IMR-90 (cell line): ENCODE measurements around the gene SLC38A8. TPM values are rescaled to one million over a fixed set of nuclear protein-coding genes. Genes with fewer than 3 reads are reported as not detected.
A peak's percentile ranks its signal among the peaks of the same experiment; 100 is the strongest.

Experiments
- ATAC-seq: fragments of 200-7000 bp; cut with Tn5 transposase; 2 replicates; pipeline ENCODE4 v1.9.1; 2020; ENCODE audit warnings: low read depth, mild to moderate bottlenecking, moderate library complexity
- BruUV-seq: library from RNA; stranded (reverse); fragments of 400-500 nt; replicated peaks from 2 replicates; lab custom pipeline; 2021; lab: Mats Ljungman, UMichigan
- CTCF ChIA-PET: fragments of 300-600 bp; formaldehyde crosslinking; extraction: SDS; loops from one replicate; lab custom pipeline; 2021; ENCODE audit warnings: antibody characterized with exemption; lab: Yijun Ruan, JAX
- POLR2A ChIA-PET: fragments of 300-600 bp; sonication (Branson Sonifier 250); formaldehyde crosslinking; loops from one replicate; lab custom pipeline; 2022; ENCODE audit warnings: antibody characterized with exemption; ENCODE audit not compliant: unreplicated experiment; lab: Charles Lee
- DNase-seq: peaks from one replicate; pipeline ENCODE4 v3.0.0; 2013
- H2AFZ ChIP-seq: replicated peaks from 2 replicates; pipeline ENCODE3; 2013; ENCODE audit warnings: low read length, mild to moderate bottlenecking; ENCODE audit not compliant: poor library complexity
- H2AK5ac ChIP-seq: 2 replicates; pipeline ENCODE4 v1.6.1; 2013; ENCODE audit warnings: low read depth, low read length, inconsistent platforms
- H2AK9ac ChIP-seq: replicated peaks from 2 replicates; pipeline ENCODE3; 2013; ENCODE audit warnings: mild to moderate bottlenecking, low read depth, low read length, moderate library complexity; ENCODE audit not compliant: poor library complexity
- H2BK120ac ChIP-seq: 2 replicates; pipeline ENCODE4 v1.6.1; 2013; ENCODE audit warnings: low read depth, low read length, inconsistent platforms
- H2BK15ac ChIP-seq: 3 replicates; pipeline ENCODE4 v1.6.1; 2013; ENCODE audit warnings: low read depth, low read length, inconsistent platforms
- H2BK20ac ChIP-seq: 2 replicates; pipeline ENCODE4 v1.6.1; 2013; ENCODE audit warnings: low read depth, mild to moderate bottlenecking, inconsistent platforms, low read length, moderate library complexity
- H2BK5ac ChIP-seq: 2 replicates; pipeline ENCODE4 v1.6.1; 2013; ENCODE audit warnings: mild to moderate bottlenecking, low read depth, low read length, inconsistent platforms; ENCODE audit not compliant: poor library complexity, severe bottlenecking
- H3K14ac ChIP-seq: replicated peaks from 2 replicates; pipeline ENCODE4 v1.6.1; 2013; ENCODE audit warnings: low read depth, low read length, inconsistent platforms
- H3K18ac ChIP-seq: 2 replicates; pipeline ENCODE4 v1.6.1; 2013; ENCODE audit warnings: low read depth, low read length, control low read depth
- H3K23ac ChIP-seq: 2 replicates; pipeline ENCODE4 v1.6.1; 2013; ENCODE audit warnings: low read depth, low read length, inconsistent platforms
- H3K27ac ChIP-seq: 2 replicates; pipeline ENCODE4 v1.5.1; 2013; ENCODE audit warnings: mild to moderate bottlenecking, control low read depth, low read length; ENCODE audit not compliant: insufficient read depth
- H3K27me3 ChIP-seq: 2 replicates; pipeline ENCODE4 v1.6.1; 2013; ENCODE audit warnings: low read length; ENCODE audit not compliant: control insufficient read depth, insufficient read depth
- H3K36me3 ChIP-seq: 2 replicates; pipeline ENCODE4 v1.6.1; 2013; ENCODE audit warnings: low read length, mixed read lengths; ENCODE audit not compliant: control insufficient read depth, insufficient read depth
- H3K4ac ChIP-seq: 2 replicates; pipeline ENCODE4 v1.6.1; 2013; ENCODE audit warnings: low read depth, low read length, inconsistent platforms
- H3K4me1 ChIP-seq: 2 replicates; pipeline ENCODE4 v1.6.1; 2013; ENCODE audit warnings: low read length, mixed read lengths; ENCODE audit not compliant: control insufficient read depth, insufficient read depth
- H3K4me2 ChIP-seq: 2 replicates; pipeline ENCODE4 v1.6.1; 2013; ENCODE audit warnings: low read depth, mild to moderate bottlenecking, control low read depth, low read length, moderate library complexity
- H3K4me3 ChIP-seq: 2 replicates; pipeline ENCODE4 v1.5.1; 2013; ENCODE audit warnings: low read depth, mild to moderate bottlenecking, control low read depth, low read length, moderate library complexity; ENCODE audit not compliant: insufficient read depth
- H3K56ac ChIP-seq: 2 replicates; pipeline ENCODE4 v1.6.1; 2013; ENCODE audit warnings: low read length, inconsistent platforms; ENCODE audit not compliant: insufficient read depth; ENCODE audit errors: extremely low read depth
- H3K79me1 ChIP-seq, 2 experiments: 2 replicates each; pipeline ENCODE4 v1.6.1; 2013; ENCODE audit warnings: low read length in 2 of 2, inconsistent platforms in 1 of 2, low read depth in 1 of 2
- H3K9ac ChIP-seq: 2 replicates; pipeline ENCODE4 v1.6.1; 2013; ENCODE audit warnings: low read depth, low read length, control low read depth
- H3K9me1 ChIP-seq: 2 replicates; pipeline ENCODE4 v1.6.1; 2013; ENCODE audit warnings: low read length, inconsistent platforms; ENCODE audit not compliant: insufficient read depth
- H3K9me3 ChIP-seq: 2 replicates; pipeline ENCODE4 v1.6.1; 2013; ENCODE audit warnings: low read length; ENCODE audit not compliant: control insufficient read depth, insufficient read depth
- H4K20me1 ChIP-seq: 2 replicates; pipeline ENCODE4 v1.6.1; 2013; ENCODE audit warnings: low read length, inconsistent platforms; ENCODE audit not compliant: insufficient read depth
- H4K5ac ChIP-seq: 2 replicates; pipeline ENCODE4 v1.6.1; 2013; ENCODE audit warnings: mild to moderate bottlenecking, low read depth, low read length, control low read depth
- H4K8ac ChIP-seq, 2 experiments: 2 replicates each; pipeline ENCODE4 v1.6.1; 2013; ENCODE audit warnings: low read depth in 2 of 2, low read length in 2 of 2, control low read depth in 1 of 2, inconsistent platforms in 1 of 2
- H4K91ac ChIP-seq: 2 replicates; pipeline ENCODE4 v1.6.1; 2013; ENCODE audit warnings: low read depth, low read length, inconsistent platforms; ENCODE audit not compliant: insufficient read depth
- BHLHE40 ChIP-seq: fragments of 150-350 bp; IDR thresholded peaks from 2 replicates; pipeline ENCODE4 v1.6.1; 2016; ENCODE audit warnings: mild to moderate bottlenecking, low read depth, low read length
- NFE2L2 ChIP-seq: fragments of 150-350 bp; IDR thresholded peaks from 2 replicates; pipeline ENCODE4 v1.6.1; 2016; ENCODE audit warnings: low read depth, mild to moderate bottlenecking, low read length
- POLR2A ChIP-seq: IDR thresholded peaks from 2 replicates; pipeline ENCODE4 v1.6.1; 2012; ENCODE audit warnings: mild to moderate bottlenecking, low read depth, low read length
- RCOR1 ChIP-seq: IDR thresholded peaks from 2 replicates; pipeline ENCODE4 v1.6.1; 2012; ENCODE audit warnings: mild to moderate bottlenecking, low read length, improper control_type of control experiment; ENCODE audit not compliant: insufficient replicate concordance
- RFX5 ChIP-seq: IDR thresholded peaks from 2 replicates; pipeline ENCODE4 v1.8.0; 2012; ENCODE audit warnings: low read depth, mild to moderate bottlenecking, low read length, moderate library complexity
- WGBS, 2 experiments: methylation state at CpG; one replicate each; pipeline versions ENCODE4 v1.1.5 to v1.1.7; 2013; ENCODE audit warnings: missing lambda C conversion rate in 2 of 2; ENCODE audit not compliant: insufficient read length in 1 of 2; ENCODE audit errors: extremely low coverage in 2 of 2; 5-methylcytosine and 5-hydroxymethylcytosine counted together
- dilution Hi-C: fragments of 300-500 bp; cut with HindIII; formaldehyde crosslinking; loops from one replicate; pipeline ENCODE4 v1.14.3; 2018; ENCODE audit warnings: low sequenced_read_pairs; ENCODE audit not compliant: unreplicated experiment
- in situ Hi-C: fragments of 300-500 bp; cut with MboI; formaldehyde crosslinking; loops from 3 replicates; pipeline ENCODE4 v1.14.3; 2019; ENCODE audit warnings: low sequenced_read_pairs, inconsistent platforms, mixed read lengths
- intact Hi-C: fragments of 100-400 bp; cut with micrococcal nuclease; formaldehyde crosslinking; loops from 2 replicates; pipeline ENCODE4 v1.10.0; 2022
- polyA plus RNA-seq, 3 experiments: library from polyadenylated mRNA; depleted of rRNA; stranded (reverse); fragments of >200 nt; gene quantifications; 2 replicates each; pipeline ENCODE4 v1.2.3, GENCODE V29; 2012; ENCODE audit warnings: low replicate concordance in 1 of 3
- total RNA-seq: library from RNA; depleted of rRNA; stranded (reverse); fragments of >200 nt; gene quantifications from 2 replicates; pipeline ENCODE4 v1.2.3, GENCODE V29; 2012
- TF ChIP-seq, protein P1 (sequence below): fragments of 150-350 bp; IDR thresholded peaks from 2 replicates; pipeline ENCODE4 v1.6.1; 2017; ENCODE audit warnings: mild to moderate bottlenecking, antibody characterized with exemption, low read length, low read depth

The SLC38A8 gene
- total and polyA plus RNA-seq, 2 of the 4 experiments (the other 2 are of a cell fraction), result not detected

DNA sequence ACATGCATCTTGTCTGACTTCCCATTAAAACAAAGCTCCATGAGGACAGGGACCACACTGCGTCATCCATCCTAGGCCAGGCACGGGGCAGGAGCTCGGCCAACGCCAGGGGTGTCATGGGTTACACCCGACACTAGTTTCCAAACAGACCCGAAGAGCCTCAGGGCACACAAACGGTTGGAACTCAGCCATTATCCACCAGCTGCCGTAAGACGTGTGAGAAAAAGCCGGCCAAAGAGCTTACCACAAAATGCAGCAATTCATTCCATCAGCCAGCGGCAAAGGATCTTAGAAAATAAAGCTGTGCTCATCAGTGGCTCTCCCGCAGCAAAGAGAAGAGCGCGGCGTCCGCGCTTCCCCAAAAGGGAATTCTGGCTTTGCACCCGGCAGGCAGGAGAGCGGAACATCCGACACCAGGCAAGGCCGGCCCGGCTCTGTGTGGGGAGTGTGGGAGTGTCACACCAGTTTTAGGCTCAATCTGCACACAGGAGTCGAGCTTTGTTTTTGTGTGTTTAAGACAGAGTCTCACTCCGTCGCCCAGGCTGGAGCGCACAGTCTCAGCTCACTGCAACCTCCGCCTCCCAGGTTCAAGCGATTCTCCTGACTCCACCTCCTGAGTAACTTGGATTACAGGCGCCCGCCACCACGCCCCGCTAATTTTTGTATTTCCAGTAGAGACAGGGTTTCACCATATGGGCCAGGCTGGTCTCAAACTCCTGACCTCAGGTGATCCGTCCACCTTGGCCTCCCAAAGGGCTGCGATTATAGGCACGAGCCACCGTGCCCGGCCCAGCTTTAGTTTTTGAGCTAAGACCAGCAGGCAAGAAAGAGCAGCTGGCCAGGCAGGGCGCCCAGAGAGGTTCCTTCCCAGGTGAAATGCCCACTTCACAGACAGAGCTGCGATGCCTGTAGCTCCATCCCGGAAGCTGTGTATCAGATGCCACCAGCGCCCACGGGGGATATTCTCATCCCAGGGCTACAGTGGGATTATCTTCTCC is 1.5 kb downstream of the SLC38A8 start:
- H2AFZ ChIP-seq, result no peak overlapping the region
- WGBS, 2 experiments, result 71% methylated on average over 11 of the region's 42 CpGs; no CpG with 5 or more reads in 1 of the 2 experiments

More for the DNA sequence above, 1.5 kb downstream of the SLC38A8 start:
- H3K27me3 ChIP-seq, result peaks cover 56% of the 10 kb centered on the region
- no peaks in the 10 kb centered on the region for H3K4me1 ChIP-seq
- H3K36me3 ChIP-seq, result no peaks in the 10 kb centered on the region
- no peaks in the 10 kb centered on the region for H3K9me1 ChIP-seq
- no peaks in the 10 kb centered on the region for H4K20me1 ChIP-seq
- H3K23ac ChIP-seq, result no peak overlapping the region
- dilution Hi-C loops, result no loop called here
- H3K14ac ChIP-seq, result no peak overlapping the region
- H3K4ac ChIP-seq, result no peak overlapping the region
- H3K56ac ChIP-seq, result no peak overlapping the region
- no peak overlapping the region for H3K27ac ChIP-seq
- DNase-seq (peak; percentile 41), ATAC-seq (no peak)
- intact Hi-C loops, result loop anchor here (5.0 kb wide), 1 partner anchor 74 kb away; the partner anchor contains the start of gene NECAB2
- ChIA-PET CTCF (no interaction called here), POLR2A (interaction anchor here (0.5 kb wide), 1 partner anchor 13 kb away, joined by 7 read pairs; no protein-coding TSS in a partner anchor)
- H2BK20ac ChIP-seq, result no peak overlapping the region
- H4K5ac ChIP-seq, result no peak overlapping the region
- BruUV-seq, result no TSS peak
- no peak for TF ChIP-seq POLR2A
- TF ChIP-seq RCOR1, result no peak
- TF ChIP-seq BHLHE40, result peak; percentile 43; the same call in 1 of the 2 replicates
- no peak for TF ChIP-seq NFE2L2
- no peak for TF ChIP-seq RFX5
- TF ChIP-seq, protein P1, sequence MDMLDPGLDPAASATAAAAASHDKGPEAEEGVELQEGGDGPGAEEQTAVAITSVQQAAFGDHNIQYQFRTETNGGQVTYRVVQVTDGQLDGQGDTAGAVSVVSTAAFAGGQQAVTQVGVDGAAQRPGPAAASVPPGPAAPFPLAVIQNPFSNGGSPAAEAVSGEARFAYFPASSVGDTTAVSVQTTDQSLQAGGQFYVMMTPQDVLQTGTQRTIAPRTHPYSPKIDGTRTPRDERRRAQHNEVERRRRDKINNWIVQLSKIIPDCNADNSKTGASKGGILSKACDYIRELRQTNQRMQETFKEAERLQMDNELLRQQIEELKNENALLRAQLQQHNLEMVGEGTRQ, result no peak
- H3K9me3 ChIP-seq, result peaks cover 5% of the 10 kb centered on the region
- no peak overlapping the region for H2AK9ac ChIP-seq
- no peak overlapping the region for H4K8ac ChIP-seq
- no peaks in the 10 kb centered on the region for H3K79me1 ChIP-seq
- no peak overlapping the region for H2BK5ac ChIP-seq
- H2BK15ac ChIP-seq, result no peak overlapping the region
- no peak overlapping the region for H2AK5ac ChIP-seq
- H3K4me2 ChIP-seq, result no peak overlapping the region
- no peak overlapping the region for H3K9ac ChIP-seq
- no peak overlapping the region for H2BK120ac ChIP-seq
- no peak overlapping the region for H3K4me3 ChIP-seq
- H4K91ac ChIP-seq, result no peak overlapping the region
- no peak overlapping the region for H3K18ac ChIP-seq
- in situ Hi-C loops, result no loop called here
